ENCODE data around the gene GPR146. TPM values are rescaled to one million over a fixed set of nuclear protein-coding genes. Genes with fewer than 3 reads are reported as not detected.
A peak's percentile ranks its signal among the peaks of the same experiment; 100 is the strongest.

Gene GPR146
- total RNA-seq, 1 donor from 2014 or later, result 0.79 TPM

DNA sequence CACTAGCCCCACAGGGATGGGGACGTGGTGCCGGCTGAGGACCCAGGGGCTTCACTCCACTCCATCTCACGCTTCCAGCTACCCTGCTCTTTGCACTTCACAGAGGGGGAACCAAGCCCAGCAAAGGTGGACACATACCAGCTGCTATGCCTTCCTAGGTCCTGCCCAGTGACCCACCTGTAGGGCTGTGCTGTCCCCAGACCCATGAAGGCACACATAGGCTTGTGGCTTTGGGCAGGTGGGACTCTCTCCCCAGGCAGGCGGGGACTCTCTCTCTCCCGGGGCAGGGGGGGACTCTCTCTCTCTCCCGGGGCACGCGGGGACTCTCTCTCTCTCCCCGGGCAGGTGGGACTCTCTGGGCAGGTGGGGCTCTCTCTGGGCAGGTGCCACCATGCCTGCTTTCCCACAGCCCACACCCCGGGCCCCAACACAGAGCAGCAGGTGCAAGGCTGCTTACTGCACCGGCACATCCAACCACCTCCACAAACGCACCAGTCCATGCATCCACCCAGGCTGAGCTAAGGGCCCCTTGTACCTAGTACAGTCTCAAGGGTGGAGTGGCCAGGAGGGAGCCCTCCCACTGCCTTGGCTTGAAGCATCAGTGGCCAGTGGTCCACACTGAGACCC, 13.8 kb upstream of the GPR146 start:
- peaks cover 13% of the 10 kb centered on the region for H3K9me3 Mint-ChIP-seq
- Histone ChIP-seq H3K4me3 (no peak overlapping the region), H2AFZ (replicated peaks) (no peak overlapping the region)

DNA sequence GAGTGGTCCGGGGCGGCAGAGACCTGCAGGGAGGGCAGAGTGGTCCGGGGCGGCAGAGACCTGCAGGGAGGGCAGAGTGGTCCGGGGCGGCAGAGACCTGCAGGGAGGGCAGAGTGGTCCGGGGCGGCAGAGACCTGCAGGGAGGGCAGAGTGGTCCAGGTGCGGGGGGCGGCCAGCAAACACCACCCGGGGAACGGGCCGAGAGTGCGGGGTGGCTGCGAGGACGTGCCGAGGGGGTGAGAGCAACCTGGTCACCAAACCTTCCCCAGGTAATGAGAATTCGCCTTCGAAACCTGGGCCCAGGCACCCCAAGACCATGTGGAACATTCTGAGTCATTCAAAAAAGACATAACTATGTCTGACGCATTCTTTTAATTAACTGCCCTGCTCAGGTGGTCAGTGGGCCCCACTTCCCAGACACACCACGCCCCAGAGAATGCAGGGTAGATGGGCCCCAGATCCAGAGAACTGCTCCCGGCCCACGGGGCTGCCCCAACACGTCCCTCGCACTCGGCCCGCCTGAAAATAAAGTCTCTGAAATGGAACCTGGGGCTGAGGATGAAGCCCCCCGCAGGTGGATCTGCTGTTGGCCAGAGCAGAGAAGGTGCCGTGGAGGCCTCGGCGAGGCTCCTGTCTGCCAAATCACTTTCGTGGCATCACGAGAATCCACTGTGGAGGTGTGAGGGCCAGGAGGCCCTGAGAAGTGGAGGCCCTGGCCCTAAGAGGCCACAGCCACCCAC, 12.5 kb upstream of the GPR146 start:
- H3K4me2 ChIP-seq, result no peak overlapping the region
- Mint-ChIP-seq H3K36me3 (peaks cover 16% of the 10 kb centered on the region), H3K4me1 (peaks cover 28% of the 10 kb centered on the region), H3K27ac (no peak overlapping the region), H3K4me3 (no peak overlapping the region), H3K9me3 (peaks cover 17% of the 10 kb centered on the region), H3K27me3 (ENCODE audit: insufficient read depth, low read depth) (peaks cover 14% of the 10 kb centered on the region)
- H3K27me3 ChIP-seq, result no peaks in the 10 kb centered on the region
- H3K9ac ChIP-seq, result no peak overlapping the region
- peaks cover 10% of the 10 kb centered on the region for H4K20me1 ChIP-seq (ENCODE audit: low read depth)
- no peak overlapping the region for H3K27ac ChIP-seq
- peaks cover 4% of the 10 kb centered on the region for H3K4me1 ChIP-seq
- no peak overlapping the region for H2AFZ ChIP-seq (replicated peaks)
- H3K4me3 ChIP-seq, result no peak overlapping the region
- peaks cover 18% of the 10 kb centered on the region for H3K79me2 ChIP-seq (ENCODE audit: low read depth)
- DNase-seq (ENCODE audit: low spot score), result no peak
- H3F3A ChIP-seq (ENCODE audit: low read depth), result peaks cover 20% of the 10 kb centered on the region
- TF ChIP-seq, protein P1, sequence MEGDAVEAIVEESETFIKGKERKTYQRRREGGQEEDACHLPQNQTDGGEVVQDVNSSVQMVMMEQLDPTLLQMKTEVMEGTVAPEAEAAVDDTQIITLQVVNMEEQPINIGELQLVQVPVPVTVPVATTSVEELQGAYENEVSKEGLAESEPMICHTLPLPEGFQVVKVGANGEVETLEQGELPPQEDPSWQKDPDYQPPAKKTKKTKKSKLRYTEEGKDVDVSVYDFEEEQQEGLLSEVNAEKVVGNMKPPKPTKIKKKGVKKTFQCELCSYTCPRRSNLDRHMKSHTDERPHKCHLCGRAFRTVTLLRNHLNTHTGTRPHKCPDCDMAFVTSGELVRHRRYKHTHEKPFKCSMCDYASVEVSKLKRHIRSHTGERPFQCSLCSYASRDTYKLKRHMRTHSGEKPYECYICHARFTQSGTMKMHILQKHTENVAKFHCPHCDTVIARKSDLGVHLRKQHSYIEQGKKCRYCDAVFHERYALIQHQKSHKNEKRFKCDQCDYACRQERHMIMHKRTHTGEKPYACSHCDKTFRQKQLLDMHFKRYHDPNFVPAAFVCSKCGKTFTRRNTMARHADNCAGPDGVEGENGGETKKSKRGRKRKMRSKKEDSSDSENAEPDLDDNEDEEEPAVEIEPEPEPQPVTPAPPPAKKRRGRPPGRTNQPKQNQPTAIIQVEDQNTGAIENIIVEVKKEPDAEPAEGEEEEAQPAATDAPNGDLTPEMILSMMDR (IDR thresholded peaks at IDR 0.05), result no peak
- TF ChIP-seq EZH2 (IDR thresholded peaks at IDR 0.05) (no peak), EZH2phosphoT487 (IDR thresholded peaks at IDR 0.05) (no peak)
- no peaks in the 10 kb centered on the region for H3K9me3 ChIP-seq (ENCODE audit: low read depth)
- H3K36me3 ChIP-seq, result no peaks in the 10 kb centered on the region

More for the DNA sequence above, 13.8 kb upstream of the GPR146 start:
- H3F3A ChIP-seq (ENCODE audit: low read depth), result peaks cover 21% of the 10 kb centered on the region
- Mint-ChIP-seq H3K4me1 (peaks cover 37% of the 10 kb centered on the region), H3K36me3 (peaks cover 15% of the 10 kb centered on the region), H3K27me3 (ENCODE audit: insufficient read depth, low read depth) (peaks cover 12% of the 10 kb centered on the region), H3K27ac (no peak overlapping the region), H3K4me3 (no peak overlapping the region)
- peaks cover 8% of the 10 kb centered on the region for H3K4me1 ChIP-seq
- no peaks in the 10 kb centered on the region for H3K27me3 ChIP-seq
- peaks cover 31% of the 10 kb centered on the region for H3K79me2 ChIP-seq (ENCODE audit: low read depth)
- no peak overlapping the region for H3K9ac ChIP-seq
- no peak overlapping the region for H3K27ac ChIP-seq
- H3K4me2 ChIP-seq, result no peak overlapping the region
- no peaks in the 10 kb centered on the region for H3K36me3 ChIP-seq
- H3K9me3 ChIP-seq (ENCODE audit: low read depth), result no peaks in the 10 kb centered on the region
- DNase-seq (ENCODE audit: low spot score), result no peak
- peaks cover 23% of the 10 kb centered on the region for H4K20me1 ChIP-seq (ENCODE audit: low read depth)
- TF ChIP-seq, protein P1 (IDR thresholded peaks at IDR 0.05), result no peak
- TF ChIP-seq EZH2 (IDR thresholded peaks at IDR 0.05) (no peak), EZH2phosphoT487 (IDR thresholded peaks at IDR 0.05) (no peak)

DNA sequence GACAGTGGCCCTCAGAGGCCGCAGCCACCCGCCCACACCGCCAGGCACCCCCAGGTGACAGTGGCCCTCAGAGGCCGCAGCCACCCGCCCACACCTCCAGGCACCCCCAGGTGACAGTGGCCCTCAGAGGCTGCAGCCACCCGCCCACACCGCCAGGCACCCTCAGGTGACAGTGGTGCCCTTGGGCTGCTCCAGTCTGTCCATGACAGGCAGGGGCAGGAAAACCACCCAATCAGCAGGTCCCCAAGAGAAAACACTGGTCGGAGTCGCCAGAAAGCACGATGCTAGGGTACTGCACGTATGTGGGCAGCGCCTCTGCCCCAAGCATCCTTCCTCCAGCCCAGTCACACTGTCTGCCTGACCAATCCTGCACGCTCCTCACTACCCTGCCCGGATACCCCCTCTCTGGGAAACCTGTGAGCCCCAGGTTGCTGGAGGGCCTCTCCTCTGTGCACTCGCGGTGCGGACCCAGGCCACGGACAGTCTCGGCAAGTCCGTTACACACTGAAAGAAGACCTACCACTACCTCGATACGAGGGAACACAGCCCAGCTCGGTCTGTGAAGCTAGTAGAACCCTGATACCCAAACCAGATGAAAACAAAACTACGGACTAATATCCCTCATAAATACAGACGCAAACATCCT, 11.7 kb upstream of the GPR146 start:
- no peak overlapping the region for H3K4me3 ChIP-seq
- peaks cover 2% of the 10 kb centered on the region for H4K20me1 ChIP-seq (ENCODE audit: low read depth)
- peak overlapping the region; percentile 24 for H3K4me3 Mint-ChIP-seq
- no peaks in the 10 kb centered on the region for H3K27me3 ChIP-seq
- no peak overlapping the region for H3K4me2 ChIP-seq
- H3K4me1 Mint-ChIP-seq, result peaks cover 23% of the 10 kb centered on the region
- peaks cover 17% of the 10 kb centered on the region for H3K9me3 Mint-ChIP-seq
- no peak overlapping the region for H3K9ac ChIP-seq
- peaks cover 12% of the 10 kb centered on the region for H3K27me3 Mint-ChIP-seq (ENCODE audit: insufficient read depth, low read depth)
- H3K79me2 ChIP-seq (ENCODE audit: low read depth), result peaks cover 10% of the 10 kb centered on the region
- H2AFZ ChIP-seq (replicated peaks), result no peak overlapping the region
- H3K9me3 ChIP-seq (ENCODE audit: low read depth), result no peaks in the 10 kb centered on the region
- peaks cover 13% of the 10 kb centered on the region for H3F3A ChIP-seq (ENCODE audit: low read depth)
- peak overlapping the region; percentile 25 for H3K27ac Mint-ChIP-seq
- H3K36me3 ChIP-seq, result no peaks in the 10 kb centered on the region
- no peaks in the 10 kb centered on the region for H3K4me1 ChIP-seq
- DNase-seq (ENCODE audit: low spot score), result no peak
- peaks cover 14% of the 10 kb centered on the region for H3K36me3 Mint-ChIP-seq
- H3K27ac ChIP-seq, result no peak overlapping the region
- TF ChIP-seq EZH2phosphoT487 (IDR thresholded peaks at IDR 0.05) (no peak), EZH2 (IDR thresholded peaks at IDR 0.05) (no peak)
- TF ChIP-seq, protein P1 (IDR thresholded peaks at IDR 0.05), result no peak

Measured in neural progenitor cell (in vitro differentiated cells).